H1 (cell line): Measurements from ENCODE around the gene HSDL2. TPM values are rescaled to one million over a fixed set of nuclear protein-coding genes. Genes with fewer than 3 reads are reported as not detected.
A peak's percentile ranks its signal among the peaks of the same experiment; 100 is the strongest.

ENCODE experiments used
- CREB1 ChIP-seq: IDR thresholded peaks from 2 replicates; pipeline ENCODE4 v1.6.1; 2012; ENCODE audit warnings: inconsistent platforms
- POLR2A ChIP-seq, 2 experiments: IDR thresholded peaks; 1 replicate in 1 of 2; 2 replicates in 1 of 2; pipeline ENCODE4 v1.6.1; 2011; ENCODE audit warnings: low read depth in 2 of 2, low read length in 2 of 2, mild to moderate bottlenecking in 2 of 2; ENCODE audit errors: control extremely low read depth in 1 of 2
- POU5F1 ChIP-seq: IDR thresholded peaks from 2 replicates; pipeline ENCODE4 v1.6.1; 2011; ENCODE audit warnings: low read depth, mild to moderate bottlenecking, low read length, moderate library complexity
- polyA plus RNA-seq, 7 experiments: library from polyadenylated mRNA; depleted of rRNA in 3 of 7; stranded (reverse) in 5 of 7; unstranded in 2 of 7; fragments of >200 nt in 5 of 7; fragments of 200-250 nt in 2 of 7; gene quantifications; 1 replicate in 5 of 7; 2 replicates in 1 of 7; 4 replicates in 1 of 7; pipeline versions ENCODE4 v1.2.1 to v1.2.3, GENCODE V29; 2011 to 2013; ENCODE audit warnings: missing spikeins in 2 of 7, mixed read lengths in 2 of 7
- total RNA-seq: library from RNA; stranded (reverse); fragmentation: NEBNext Ultra II Directional; extraction: Animal tissue kit (Norgen Biotek cat#: 25700); gene quantifications from 2 replicates; pipeline ENCODE4 v1.2.1, GENCODE V29; 2021
- TF ChIP-seq, protein P1 (sequence below): fragments of 300-600 bp; sonication (generic); IDR thresholded peaks from 2 replicates; pipeline ENCODE4 v1.7.1; 2012; ENCODE audit warnings: low read length, moderate library complexity, mild to moderate bottlenecking, inconsistent platforms; ENCODE audit not compliant: insufficient replicate concordance
- TF ChIP-seq, protein P2 (sequence below): IDR thresholded peaks from 2 replicates; pipeline ENCODE4 v1.6.1; 2012; ENCODE audit warnings: low read length, inconsistent platforms

Gene HSDL2
- total and polyA plus RNA-seq, 2 of the 8 experiments (the other 6 are each of a cell fraction or from before 2014, with no cell fraction given): 6.6 to 15.4 TPM

DNA sequence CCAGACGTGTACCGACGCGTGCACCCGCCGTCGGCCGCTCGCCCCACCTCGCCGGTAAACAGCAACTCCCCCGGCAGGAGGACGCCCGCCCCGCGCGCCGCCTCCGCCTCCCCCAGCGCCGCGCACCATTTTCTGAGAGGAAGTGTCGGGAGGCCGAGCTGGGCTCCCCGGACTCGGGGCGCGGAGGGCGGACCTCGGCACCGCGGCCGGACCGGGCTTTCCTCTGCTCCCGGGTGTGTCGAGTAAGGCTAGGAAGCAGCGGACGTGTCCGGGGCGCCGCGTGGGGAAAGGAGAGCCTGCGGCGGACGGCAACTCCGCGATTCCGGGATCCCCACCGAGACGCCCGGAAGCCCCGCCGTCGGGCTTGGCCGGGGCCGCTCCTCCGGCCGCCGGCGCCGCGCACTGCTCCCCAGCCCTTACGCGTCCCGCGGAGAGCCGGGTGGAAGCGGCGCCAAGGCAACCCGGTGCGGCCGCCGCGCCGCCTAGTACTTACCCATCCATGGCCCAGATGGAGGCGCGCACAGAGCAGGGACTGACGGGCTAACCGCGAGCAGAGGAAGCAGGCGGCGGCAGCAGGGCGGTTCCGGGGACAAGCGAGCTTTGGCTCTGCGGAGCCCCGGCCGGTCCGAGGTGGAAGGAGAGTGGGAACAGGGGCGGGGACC, 46.8 kb upstream of the HSDL2 start, which contains the start of gene PTBP3 (continued):
- TF ChIP-seq, protein P1, sequence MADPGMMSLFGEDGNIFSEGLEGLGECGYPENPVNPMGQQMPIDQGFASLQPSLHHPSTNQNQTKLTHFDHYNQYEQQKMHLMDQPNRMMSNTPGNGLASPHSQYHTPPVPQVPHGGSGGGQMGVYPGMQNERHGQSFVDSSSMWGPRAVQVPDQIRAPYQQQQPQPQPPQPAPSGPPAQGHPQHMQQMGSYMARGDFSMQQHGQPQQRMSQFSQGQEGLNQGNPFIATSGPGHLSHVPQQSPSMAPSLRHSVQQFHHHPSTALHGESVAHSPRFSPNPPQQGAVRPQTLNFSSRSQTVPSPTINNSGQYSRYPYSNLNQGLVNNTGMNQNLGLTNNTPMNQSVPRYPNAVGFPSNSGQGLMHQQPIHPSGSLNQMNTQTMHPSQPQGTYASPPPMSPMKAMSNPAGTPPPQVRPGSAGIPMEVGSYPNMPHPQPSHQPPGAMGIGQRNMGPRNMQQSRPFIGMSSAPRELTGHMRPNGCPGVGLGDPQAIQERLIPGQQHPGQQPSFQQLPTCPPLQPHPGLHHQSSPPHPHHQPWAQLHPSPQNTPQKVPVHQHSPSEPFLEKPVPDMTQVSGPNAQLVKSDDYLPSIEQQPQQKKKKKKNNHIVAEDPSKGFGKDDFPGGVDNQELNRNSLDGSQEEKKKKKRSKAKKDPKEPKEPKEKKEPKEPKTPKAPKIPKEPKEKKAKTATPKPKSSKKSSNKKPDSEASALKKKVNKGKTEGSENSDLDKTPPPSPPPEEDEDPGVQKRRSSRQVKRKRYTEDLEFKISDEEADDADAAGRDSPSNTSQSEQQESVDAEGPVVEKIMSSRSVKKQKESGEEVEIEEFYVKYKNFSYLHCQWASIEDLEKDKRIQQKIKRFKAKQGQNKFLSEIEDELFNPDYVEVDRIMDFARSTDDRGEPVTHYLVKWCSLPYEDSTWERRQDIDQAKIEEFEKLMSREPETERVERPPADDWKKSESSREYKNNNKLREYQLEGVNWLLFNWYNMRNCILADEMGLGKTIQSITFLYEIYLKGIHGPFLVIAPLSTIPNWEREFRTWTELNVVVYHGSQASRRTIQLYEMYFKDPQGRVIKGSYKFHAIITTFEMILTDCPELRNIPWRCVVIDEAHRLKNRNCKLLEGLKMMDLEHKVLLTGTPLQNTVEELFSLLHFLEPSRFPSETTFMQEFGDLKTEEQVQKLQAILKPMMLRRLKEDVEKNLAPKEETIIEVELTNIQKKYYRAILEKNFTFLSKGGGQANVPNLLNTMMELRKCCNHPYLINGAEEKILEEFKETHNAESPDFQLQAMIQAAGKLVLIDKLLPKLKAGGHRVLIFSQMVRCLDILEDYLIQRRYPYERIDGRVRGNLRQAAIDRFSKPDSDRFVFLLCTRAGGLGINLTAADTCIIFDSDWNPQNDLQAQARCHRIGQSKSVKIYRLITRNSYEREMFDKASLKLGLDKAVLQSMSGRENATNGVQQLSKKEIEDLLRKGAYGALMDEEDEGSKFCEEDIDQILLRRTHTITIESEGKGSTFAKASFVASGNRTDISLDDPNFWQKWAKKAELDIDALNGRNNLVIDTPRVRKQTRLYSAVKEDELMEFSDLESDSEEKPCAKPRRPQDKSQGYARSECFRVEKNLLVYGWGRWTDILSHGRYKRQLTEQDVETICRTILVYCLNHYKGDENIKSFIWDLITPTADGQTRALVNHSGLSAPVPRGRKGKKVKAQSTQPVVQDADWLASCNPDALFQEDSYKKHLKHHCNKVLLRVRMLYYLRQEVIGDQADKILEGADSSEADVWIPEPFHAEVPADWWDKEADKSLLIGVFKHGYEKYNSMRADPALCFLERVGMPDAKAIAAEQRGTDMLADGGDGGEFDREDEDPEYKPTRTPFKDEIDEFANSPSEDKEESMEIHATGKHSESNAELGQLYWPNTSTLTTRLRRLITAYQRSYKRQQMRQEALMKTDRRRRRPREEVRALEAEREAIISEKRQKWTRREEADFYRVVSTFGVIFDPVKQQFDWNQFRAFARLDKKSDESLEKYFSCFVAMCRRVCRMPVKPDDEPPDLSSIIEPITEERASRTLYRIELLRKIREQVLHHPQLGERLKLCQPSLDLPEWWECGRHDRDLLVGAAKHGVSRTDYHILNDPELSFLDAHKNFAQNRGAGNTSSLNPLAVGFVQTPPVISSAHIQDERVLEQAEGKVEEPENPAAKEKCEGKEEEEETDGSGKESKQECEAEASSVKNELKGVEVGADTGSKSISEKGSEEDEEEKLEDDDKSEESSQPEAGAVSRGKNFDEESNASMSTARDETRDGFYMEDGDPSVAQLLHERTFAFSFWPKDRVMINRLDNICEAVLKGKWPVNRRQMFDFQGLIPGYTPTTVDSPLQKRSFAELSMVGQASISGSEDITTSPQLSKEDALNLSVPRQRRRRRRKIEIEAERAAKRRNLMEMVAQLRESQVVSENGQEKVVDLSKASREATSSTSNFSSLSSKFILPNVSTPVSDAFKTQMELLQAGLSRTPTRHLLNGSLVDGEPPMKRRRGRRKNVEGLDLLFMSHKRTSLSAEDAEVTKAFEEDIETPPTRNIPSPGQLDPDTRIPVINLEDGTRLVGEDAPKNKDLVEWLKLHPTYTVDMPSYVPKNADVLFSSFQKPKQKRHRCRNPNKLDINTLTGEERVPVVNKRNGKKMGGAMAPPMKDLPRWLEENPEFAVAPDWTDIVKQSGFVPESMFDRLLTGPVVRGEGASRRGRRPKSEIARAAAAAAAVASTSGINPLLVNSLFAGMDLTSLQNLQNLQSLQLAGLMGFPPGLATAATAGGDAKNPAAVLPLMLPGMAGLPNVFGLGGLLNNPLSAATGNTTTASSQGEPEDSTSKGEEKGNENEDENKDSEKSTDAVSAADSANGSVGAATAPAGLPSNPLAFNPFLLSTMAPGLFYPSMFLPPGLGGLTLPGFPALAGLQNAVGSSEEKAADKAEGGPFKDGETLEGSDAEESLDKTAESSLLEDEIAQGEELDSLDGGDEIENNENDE: no peak
- TF ChIP-seq POLR2A (IDR thresholded peaks at IDR 0.05; ENCODE audit: control extremely low read depth in 1 of 2, low read depth in 2 of 2, low read length in 2 of 2) (peak; percentile 48 to 57; a peak in 2 of 3 replicates), CREB1 (peak; percentile 50), POU5F1 (no peak)
- TF ChIP-seq, protein P2, sequence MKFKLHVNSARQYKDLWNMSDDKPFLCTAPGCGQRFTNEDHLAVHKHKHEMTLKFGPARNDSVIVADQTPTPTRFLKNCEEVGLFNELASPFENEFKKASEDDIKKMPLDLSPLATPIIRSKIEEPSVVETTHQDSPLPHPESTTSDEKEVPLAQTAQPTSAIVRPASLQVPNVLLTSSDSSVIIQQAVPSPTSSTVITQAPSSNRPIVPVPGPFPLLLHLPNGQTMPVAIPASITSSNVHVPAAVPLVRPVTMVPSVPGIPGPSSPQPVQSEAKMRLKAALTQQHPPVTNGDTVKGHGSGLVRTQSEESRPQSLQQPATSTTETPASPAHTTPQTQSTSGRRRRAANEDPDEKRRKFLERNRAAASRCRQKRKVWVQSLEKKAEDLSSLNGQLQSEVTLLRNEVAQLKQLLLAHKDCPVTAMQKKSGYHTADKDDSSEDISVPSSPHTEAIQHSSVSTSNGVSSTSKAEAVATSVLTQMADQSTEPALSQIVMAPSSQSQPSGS: no peak
- TF ChIP-seq, all 59 proteins: peak for 15
